ENCODE measurements around the gene MYBBP1A. TPM values are rescaled to one million over a fixed set of nuclear protein-coding genes. Genes with fewer than 3 reads are reported as not detected.

The MYBBP1A gene
- total and polyA plus RNA-seq, 4 donors: 12.2 to 23.3 (median 20.0) TPM

GRCh38 chr17:4529533-4530152 is 25.5 kb downstream of the MYBBP1A start (continued):
- TF ChIP-seq ZBTB33 (IDR thresholded peaks at IDR 0.05): no peak
- no peak for TF ChIP-seq RXRA (IDR thresholded peaks at IDR 0.05)

GRCh38 chr17:4527566-4528125 is 27.5 kb downstream of the MYBBP1A start:
- H3K9me3 ChIP-seq (ENCODE audit: control insufficient read depth in 4 of 4, low read length in 3 of 4): no peaks in the 10 kb centered on the region
- WGBS: 84% methylated on average over 12 of the region's 12 CpGs
- H3K9ac ChIP-seq (ENCODE audit: low read depth in 1 of 2, low read length in 2 of 2): no peak overlapping the region
- H3K4me1 ChIP-seq (ENCODE audit: control insufficient read depth in 4 of 4, insufficient read depth in 4 of 4, low read length in 3 of 4): peaks cover 0 to 3% (median 0%) of the 10 kb centered on the region in 4 donors
- no peak overlapping the region for H3K4me3 ChIP-seq (ENCODE audit: low read depth in 1 of 3, low read length in 3 of 3)
- H3K27ac ChIP-seq (ENCODE audit: low read depth in 1 of 2, low read length in 2 of 2): no peak overlapping the region
- TF ChIP-seq ZBTB33 (IDR thresholded peaks at IDR 0.05) (no peak), HNF4A (conservative IDR thresholded peaks at IDR 0.05) (no peak), EGR1 (IDR thresholded peaks at IDR 0.05; ENCODE audit: low read depth in 2 of 2) (no peak), JUND (IDR thresholded peaks at IDR 0.05) (no peak), RAD21 (IDR thresholded peaks at IDR 0.05) (no peak), SP1 (IDR thresholded peaks at IDR 0.05) (no peak), HNF4G (IDR thresholded peaks at IDR 0.05) (no peak), YY1 (IDR thresholded peaks at IDR 0.05) (no peak), RXRA (IDR thresholded peaks at IDR 0.05) (no peak), FOXA2 (IDR thresholded peaks at IDR 0.05) (no peak), MAX (IDR thresholded peaks at IDR 0.05) (no peak), FOXA1 (IDR thresholded peaks at IDR 0.05) (no peak), REST (IDR thresholded peaks at IDR 0.05) (no peak), CTCF (IDR thresholded peaks at IDR 0.05; ENCODE audit: low read depth, low read length, missing input control) (no peak), ATF3 (IDR thresholded peaks at IDR 0.05) (no peak), GABPA (IDR thresholded peaks at IDR 0.05 in 1 of 2, conservative IDR thresholded peaks at IDR 0.05 in 1 of 2) (no peak), TAF1 (conservative IDR thresholded peaks at IDR 0.05) (no peak)
- no peak for DNase-seq (ENCODE audit: low spot score)
- no peaks in the 10 kb centered on the region for H3K27me3 ChIP-seq (ENCODE audit: control insufficient read depth in 4 of 4, insufficient read depth in 4 of 4, low read length in 3 of 4)
- peaks cover 0 to 1% (median 0%) of the 10 kb centered on the region in 4 donors for H3K36me3 ChIP-seq (ENCODE audit: control insufficient read depth in 4 of 4, insufficient read depth in 3 of 4, low read depth in 1 of 4, low read length in 3 of 4)

All from liver (tissue), 9 donors.